Colonic mucosa (tissue), 4 donors: ENCODE measurements around the gene CHD3. TPM values are rescaled to one million over a fixed set of nuclear protein-coding genes. Genes with fewer than 3 reads are reported as not detected.
A peak's percentile ranks its signal among the peaks of the same experiment; 100 is the strongest.

Experiments used
- DNase-seq: peaks from one replicate; pipeline ENCODE4 v3.0.0-alpha.2; 2020
- H3K27ac ChIP-seq: fragments of 200-600 bp; one replicate; pipeline ENCODE4 v1.8.0; 2021
- H3K27me3 ChIP-seq: fragments of 200-600 bp; one replicate; pipeline ENCODE4 v1.8.0; 2021
- H3K36me3 ChIP-seq: fragments of 200-600 bp; one replicate; pipeline ENCODE4 v1.8.0; 2021
- H3K4me1 ChIP-seq: fragments of 200-600 bp; one replicate; pipeline ENCODE4 v1.8.0; 2021; ENCODE audit warnings: mild to moderate bottlenecking
- H3K4me3 ChIP-seq: fragments of 200-600 bp; one replicate; pipeline ENCODE4 v1.8.0; 2021
- H3K9ac ChIP-seq, 2 donors: one replicate each; pipeline ENCODE4 v1.7.0; 2013; ENCODE audit warnings: control low read depth in 2 of 2, low read depth in 2 of 2, low read length in 2 of 2
- H3K9me3 ChIP-seq: fragments of 200-600 bp; one replicate; pipeline ENCODE4 v1.8.0; 2021
- intact Hi-C: fragments of 100-400 bp; cut with DNase I; formaldehyde crosslinking; loops from one replicate; pipeline ENCODE4 v1.14.1; 2022
- total RNA-seq, 2 donors: library from RNA; stranded (reverse); fragmentation: NEBNext Ultra II Directional in 1 of 2; extraction: Animal tissue kit (Norgen Biotek cat#: 25700) in 1 of 2; gene quantifications; one replicate each; pipeline ENCODE4 v1.2.1, GENCODE V29; 2021
- TF ChIP-seq, protein P1 (sequence below): fragments of 200-600 bp; IDR thresholded peaks from one replicate; pipeline ENCODE4 v1.8.0; 2022; ENCODE audit warnings: antibody characterized with exemption, mild to moderate bottlenecking
- donor health status: healthy.
- donor health status: DM: no; HTN: no; CAD: no.
- donor health status: DM: no; HTN: no; CAD: no.

The CHD3 gene
- total RNA-seq, 2 donors from 2014 or later, result 56.3 to 108 TPM

DNA sequence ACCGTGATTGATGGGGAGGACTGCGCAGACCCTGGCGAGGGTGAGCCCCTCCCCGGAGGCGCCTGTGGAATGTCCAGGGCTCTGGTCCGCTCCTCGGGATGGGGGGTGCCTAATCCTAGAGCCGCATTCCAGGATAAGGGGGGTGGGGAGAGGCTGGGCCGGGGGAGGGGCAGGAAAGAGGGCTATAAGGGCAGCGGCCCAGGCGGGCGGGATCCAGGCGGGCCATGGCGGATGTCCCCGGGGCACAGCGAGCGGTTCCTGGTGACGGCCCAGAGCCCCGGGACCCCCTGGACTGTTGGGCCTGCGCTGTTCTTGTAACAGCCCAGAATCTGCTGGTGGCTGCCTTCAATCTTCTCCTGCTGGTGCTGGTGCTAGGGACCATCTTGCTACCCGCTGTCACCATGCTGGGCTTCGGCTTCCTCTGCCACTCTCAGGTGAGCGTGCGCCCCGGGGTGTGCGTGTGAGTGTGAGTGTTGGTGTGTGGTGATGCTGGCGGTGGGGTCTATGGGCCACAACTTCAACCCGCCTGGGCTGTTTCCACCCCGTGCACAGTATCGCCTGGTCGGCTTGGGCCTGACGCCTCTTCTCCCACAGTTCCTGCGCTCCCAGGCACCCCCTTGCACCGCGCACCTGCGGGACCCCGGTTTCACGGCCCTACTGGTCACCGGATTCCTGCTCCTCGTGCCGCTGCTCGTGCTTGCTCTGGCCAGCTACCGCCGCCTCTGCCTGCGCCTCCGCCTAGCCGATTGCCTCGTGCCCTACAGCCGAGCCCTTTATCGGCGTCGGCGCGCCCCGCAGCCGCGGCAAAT lies 33.5 kb upstream of the CHD3 start, which contains the start of gene TMEM88:
TSS of gene TMEM88 (plus strand) at position 216 of the 809 bp plus-strand sequence. CDS start at position 225, 9 bp downstream.
- H3K27ac ChIP-seq, result peak within 1 kb of the TSS; percentile 95
- peaks cover 8% of the 10 kb centered on the region for H3K36me3 ChIP-seq
- DNase-seq, result peak; percentile 25
- H3K27me3 ChIP-seq, result no peaks in the 10 kb centered on the region
- peaks cover 20% of the 10 kb centered on the region for H3K4me1 ChIP-seq
- TF ChIP-seq, protein P1, sequence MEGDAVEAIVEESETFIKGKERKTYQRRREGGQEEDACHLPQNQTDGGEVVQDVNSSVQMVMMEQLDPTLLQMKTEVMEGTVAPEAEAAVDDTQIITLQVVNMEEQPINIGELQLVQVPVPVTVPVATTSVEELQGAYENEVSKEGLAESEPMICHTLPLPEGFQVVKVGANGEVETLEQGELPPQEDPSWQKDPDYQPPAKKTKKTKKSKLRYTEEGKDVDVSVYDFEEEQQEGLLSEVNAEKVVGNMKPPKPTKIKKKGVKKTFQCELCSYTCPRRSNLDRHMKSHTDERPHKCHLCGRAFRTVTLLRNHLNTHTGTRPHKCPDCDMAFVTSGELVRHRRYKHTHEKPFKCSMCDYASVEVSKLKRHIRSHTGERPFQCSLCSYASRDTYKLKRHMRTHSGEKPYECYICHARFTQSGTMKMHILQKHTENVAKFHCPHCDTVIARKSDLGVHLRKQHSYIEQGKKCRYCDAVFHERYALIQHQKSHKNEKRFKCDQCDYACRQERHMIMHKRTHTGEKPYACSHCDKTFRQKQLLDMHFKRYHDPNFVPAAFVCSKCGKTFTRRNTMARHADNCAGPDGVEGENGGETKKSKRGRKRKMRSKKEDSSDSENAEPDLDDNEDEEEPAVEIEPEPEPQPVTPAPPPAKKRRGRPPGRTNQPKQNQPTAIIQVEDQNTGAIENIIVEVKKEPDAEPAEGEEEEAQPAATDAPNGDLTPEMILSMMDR, result no peak
- H3K9ac ChIP-seq, result peak within 1 kb of the TSS; percentile 6 to 96
- intact Hi-C loops, result no loop called here
- H3K4me3 ChIP-seq, result peak within 1 kb of the TSS; percentile 10
- H3K9me3 ChIP-seq, result no peaks in the 10 kb centered on the region

DNA sequence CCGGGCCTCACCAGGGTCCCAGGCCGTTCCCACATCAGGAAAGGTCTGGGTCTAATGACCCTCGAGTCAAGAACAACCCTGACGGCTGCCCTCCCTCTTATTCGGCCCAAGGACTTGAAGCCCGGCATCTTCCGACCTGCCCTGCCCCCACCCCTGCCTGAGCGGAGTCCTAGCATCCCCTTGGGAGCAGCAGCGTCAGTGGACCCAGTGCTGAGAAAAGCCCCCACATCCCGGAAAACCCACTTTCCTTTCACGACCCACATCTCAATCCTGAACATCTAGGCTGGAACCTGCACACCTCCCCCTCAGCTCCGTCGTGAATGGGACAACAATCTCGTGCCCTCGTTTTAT lies 33.0 kb upstream of the CHD3 start:
- Histone ChIP-seq H3K9me3 (no peaks in the 10 kb centered on the region), H3K27me3 (no peaks in the 10 kb centered on the region), H3K27ac (peak overlapping the region; percentile 95), H3K4me3 (peak overlapping the region; percentile 10), H3K36me3 (peaks cover 7% of the 10 kb centered on the region), H3K9ac (peak overlapping the region; percentile 6 to 96), H3K4me1 (peaks cover 20% of the 10 kb centered on the region)
- intact Hi-C loops, result no loop called here
- DNase-seq, result no peak
- TF ChIP-seq, protein P1, result no peak

- H3K27ac ChIP-seq, result peak overlapping the region; percentile 95
- H3K36me3 ChIP-seq, result peaks cover 7% of the 10 kb centered on the region
- TF ChIP-seq, protein P1, result no peak
- no peaks in the 10 kb centered on the region for H3K27me3 ChIP-seq
- H3K9me3 ChIP-seq, result no peaks in the 10 kb centered on the region
- peaks cover 20% of the 10 kb centered on the region for H3K4me1 ChIP-seq
- intact Hi-C loops, result no loop called here
- H3K9ac ChIP-seq, result peak overlapping the region; percentile 65 to 96
- peak; percentile 82 for DNase-seq
- H3K4me3 ChIP-seq, result peak overlapping the region; percentile 80
Observed at GRCh38 chr17:7856011-7856810, 32.4 kb upstream of the CHD3 start.

- H3K9ac ChIP-seq, result peak within 1 kb of the TSS; percentile 65 to 96
- H3K27me3 ChIP-seq, result no peaks in the 10 kb centered on the region
- H3K27ac ChIP-seq, result peak within 1 kb of the TSS; percentile 95
- intact Hi-C loops, result no loop called here
- peak within 1 kb of the TSS; percentile 80 for H3K4me3 ChIP-seq
- peaks cover 18% of the 10 kb centered on the region for H3K4me1 ChIP-seq
- no peaks in the 10 kb centered on the region for H3K9me3 ChIP-seq
- TF ChIP-seq, protein P1, result peak; percentile 29
- peaks cover 7% of the 10 kb centered on the region for H3K36me3 ChIP-seq
- peak; percentile 97 for DNase-seq
Observed at GRCh38 chr17:7856811-7857712, 31.5 kb upstream of the CHD3 start, which contains the start of gene NAA38. Gene NAA38 (minus strand): TSS chr17:7857559. CDS start chr17:7857463, 96 bp downstream.
